ENCODE measurements around the gene TMEM255B.

- TF ChIP-seq CTCF (IDR thresholded peaks at IDR 0.05) (no peak), FOXJ3 (CRISPR knock-in tag; IDR thresholded peaks at IDR 0.05; ENCODE audit: borderline replicate concordance) (no peak), USF2 (CRISPR knock-in tag; IDR thresholded peaks at IDR 0.05) (no peak; the same call in 1 of the 2 replicates), MLX (CRISPR knock-in tag; IDR thresholded peaks at IDR 0.05) (no peak), ZNF532 (CRISPR knock-in tag; IDR thresholded peaks at IDR 0.05; ENCODE audit: borderline replicate concordance) (no peak), USF1 (CRISPR knock-in tag; IDR thresholded peaks at IDR 0.05) (no peak), ATF6 (CRISPR knock-in tag; IDR thresholded peaks at IDR 0.05) (no peak), ATF3 (CRISPR knock-in tag; conservative IDR thresholded peaks at IDR 0.05) (no peak), ATF2 (CRISPR knock-in tag; IDR thresholded peaks at IDR 0.05; ENCODE audit: borderline replicate concordance, low read depth) (no peak), ELF4 (CRISPR knock-in tag; IDR thresholded peaks at IDR 0.05; ENCODE audit: low read depth) (no peak), ZNF281 (CRISPR knock-in tag; IDR thresholded peaks at IDR 0.05) (no peak)
Measured at GRCh38 chr13:113759525-113760137, 605 bp downstream of the TMEM255B start.
